BJ (cell line): ENCODE results near the gene LZTFL1. TPM values are rescaled to one million over a fixed set of nuclear protein-coding genes. Genes with fewer than 3 reads are reported as not detected.

Experiments used
- CTCF ChIA-PET: fragments of 350-600 bp; formaldehyde crosslinking; extraction: SDS; loops from one replicate; lab custom pipeline; 2021; ENCODE audit warnings: antibody characterized with exemption, inconsistent platforms; lab: Yijun Ruan, JAX
- POLR2A ChIA-PET: fragments of 300-600 bp; sonication (Branson Sonifier 250); formaldehyde crosslinking; extraction: SDS; loops from one replicate; lab custom pipeline; 2021; ENCODE audit warnings: antibody characterized with exemption; lab: Charles Lee
- DNase-seq: peaks from one replicate; pipeline ENCODE4 v3.0.0-alpha.2; 2011; ENCODE audit warnings: low read depth
- H3K27me3 ChIP-seq: 2 replicates; pipeline ENCODE4 v1.6.0; 2011; ENCODE audit warnings: low read length; ENCODE audit not compliant: control insufficient read depth, insufficient read depth
- H3K36me3 ChIP-seq: 2 replicates; pipeline ENCODE4 v1.5.1; 2011; ENCODE audit warnings: low read length; ENCODE audit not compliant: control insufficient read depth, insufficient read depth
- H3K4me3 ChIP-seq: 2 replicates; pipeline ENCODE4 v1.5.1; 2011; ENCODE audit warnings: low read depth, mild to moderate bottlenecking, control low read depth, low read length
- polyA plus RNA-seq: library from polyadenylated mRNA; depleted of rRNA; stranded (reverse); fragments of >200 nt; gene quantifications from 2 replicates; pipeline ENCODE4 v1.2.3, GENCODE V29; 2011
- TF ChIP-seq, protein P1 (sequence below): IDR thresholded peaks from 2 replicates; pipeline ENCODE4 v1.5.1; 2011; ENCODE audit warnings: low read depth, mild to moderate bottlenecking, control low read depth, inconsistent platforms, low read length, moderate library complexity; ENCODE audit not compliant: insufficient read depth

LZTFL1 gene
- polyA plus RNA-seq, 1 experiment = 12.9 TPM

- Histone ChIP-seq H3K36me3 (no peaks in the 10 kb centered on the region), H3K4me3 (no peak overlapping the region), H3K27me3 (peaks cover 15% of the 10 kb centered on the region)
- POLR2A ChIA-PET = no interaction called here
- DNase-seq = no peak
- TF ChIP-seq, protein P1, sequence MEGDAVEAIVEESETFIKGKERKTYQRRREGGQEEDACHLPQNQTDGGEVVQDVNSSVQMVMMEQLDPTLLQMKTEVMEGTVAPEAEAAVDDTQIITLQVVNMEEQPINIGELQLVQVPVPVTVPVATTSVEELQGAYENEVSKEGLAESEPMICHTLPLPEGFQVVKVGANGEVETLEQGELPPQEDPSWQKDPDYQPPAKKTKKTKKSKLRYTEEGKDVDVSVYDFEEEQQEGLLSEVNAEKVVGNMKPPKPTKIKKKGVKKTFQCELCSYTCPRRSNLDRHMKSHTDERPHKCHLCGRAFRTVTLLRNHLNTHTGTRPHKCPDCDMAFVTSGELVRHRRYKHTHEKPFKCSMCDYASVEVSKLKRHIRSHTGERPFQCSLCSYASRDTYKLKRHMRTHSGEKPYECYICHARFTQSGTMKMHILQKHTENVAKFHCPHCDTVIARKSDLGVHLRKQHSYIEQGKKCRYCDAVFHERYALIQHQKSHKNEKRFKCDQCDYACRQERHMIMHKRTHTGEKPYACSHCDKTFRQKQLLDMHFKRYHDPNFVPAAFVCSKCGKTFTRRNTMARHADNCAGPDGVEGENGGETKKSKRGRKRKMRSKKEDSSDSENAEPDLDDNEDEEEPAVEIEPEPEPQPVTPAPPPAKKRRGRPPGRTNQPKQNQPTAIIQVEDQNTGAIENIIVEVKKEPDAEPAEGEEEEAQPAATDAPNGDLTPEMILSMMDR = no peak
- CTCF ChIA-PET = interaction anchor here (0.9 to 1.4 kb wide), 2 partner anchors 15 to 28 kb away, joined by 3 read pairs; no protein-coding TSS in a partner anchor
These were observed 64.1 kb downstream of the LZTFL1 start for GRCh38 chr3:45777746-45778386.

DNA sequence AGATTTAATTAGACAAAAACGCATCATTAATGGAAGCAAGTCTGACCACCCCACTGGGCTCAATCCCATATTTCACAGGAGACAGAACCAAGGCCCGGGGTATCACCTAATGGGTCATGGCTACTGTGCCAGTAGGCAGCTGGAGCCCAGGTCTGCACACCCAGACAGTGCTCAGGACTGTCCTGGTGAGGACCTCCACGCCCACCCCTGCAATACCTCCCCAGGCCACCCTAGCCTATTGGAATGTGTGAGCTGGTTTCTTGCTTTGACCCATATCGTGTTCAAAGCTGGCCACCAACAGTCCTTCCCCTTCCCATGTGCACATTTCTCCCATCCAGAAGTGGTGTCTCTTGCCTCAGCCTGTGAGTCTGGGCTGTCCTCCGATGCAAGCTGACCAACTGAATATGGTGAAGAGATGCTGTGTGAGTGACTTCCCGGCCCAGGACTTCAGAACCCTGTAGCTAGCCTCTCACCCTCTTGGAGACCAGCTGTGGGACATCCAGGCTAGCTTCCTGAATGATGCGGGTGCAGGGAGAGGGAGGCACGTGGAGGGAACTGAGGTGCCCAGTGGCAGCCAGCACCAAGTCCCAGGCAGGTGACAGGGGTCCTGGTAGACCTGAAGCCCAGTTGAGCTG is 64.7 kb downstream of the LZTFL1 start:
- Histone ChIP-seq H3K4me3 (no peak overlapping the region), H3K36me3 (no peaks in the 10 kb centered on the region), H3K27me3 (peaks cover 15% of the 10 kb centered on the region)
- no peak for DNase-seq
- CTCF ChIA-PET = interaction anchor here (0.9 to 4.8 kb wide), 4 partner anchors 15 to 28 kb away, joined by 3 to 24 read pairs (median 3); no protein-coding TSS in a partner anchor
- POLR2A ChIA-PET = no interaction called here
- TF ChIP-seq, protein P1 = no peak

DNA sequence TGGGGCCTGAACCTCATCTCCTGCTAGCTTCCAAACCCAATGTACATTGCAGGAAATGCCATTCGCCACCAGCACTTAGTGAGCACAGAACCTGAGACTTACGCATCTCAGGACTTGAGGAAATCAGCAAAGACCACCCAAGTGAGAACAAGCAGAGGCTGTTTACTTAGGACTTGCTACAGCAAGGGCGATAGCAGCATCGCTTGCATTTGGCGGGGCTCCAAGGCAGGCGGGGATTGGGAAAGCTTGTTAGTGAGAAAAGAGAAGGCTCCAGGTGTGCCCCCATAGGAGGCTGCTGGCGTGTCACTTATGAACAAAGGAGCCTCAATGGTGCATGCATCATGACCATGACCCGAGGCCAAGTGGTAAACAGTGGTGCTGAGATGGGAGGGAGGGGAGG is 65.3 kb downstream of the LZTFL1 start:
- Histone ChIP-seq H3K36me3 (no peaks in the 10 kb centered on the region), H3K27me3 (peaks cover 15% of the 10 kb centered on the region), H3K4me3 (no peak overlapping the region)
- ChIA-PET POLR2A (no interaction called here), CTCF (interaction anchor here (1.4 to 4.8 kb wide), 3 partner anchors 15 to 29 kb away, joined by 3 to 24 read pairs (median 3); no protein-coding TSS in a partner anchor)
- DNase-seq = no peak
- TF ChIP-seq, protein P1 = no peak

DNA sequence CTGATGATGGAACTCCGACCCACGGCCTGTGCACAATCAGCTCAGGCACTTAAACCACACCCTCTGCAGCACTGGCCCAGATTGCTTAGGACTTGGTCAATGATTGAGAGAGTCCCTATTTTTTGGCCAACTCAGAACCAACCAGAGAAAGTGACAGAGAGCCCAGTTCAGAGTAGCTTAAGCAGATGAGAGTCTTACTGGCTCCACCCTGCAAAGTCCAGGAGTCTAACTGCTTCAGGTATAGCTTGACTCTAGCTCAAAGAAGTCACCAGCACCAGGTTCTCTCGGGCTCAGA is 65.7 kb downstream of the LZTFL1 start:
- Histone ChIP-seq H3K27me3 (peaks cover 15% of the 10 kb centered on the region), H3K36me3 (no peaks in the 10 kb centered on the region), H3K4me3 (no peak overlapping the region)
- TF ChIP-seq, protein P1 = no peak
- DNase-seq = no peak
- ChIA-PET POLR2A (no interaction called here), CTCF (interaction anchor here (1.4 to 4.8 kb wide), 3 partner anchors 14 to 29 kb away, joined by 3 to 24 read pairs (median 3); no protein-coding TSS in a partner anchor)

- H3K27me3 ChIP-seq = peaks cover 13% of the 10 kb centered on the region
- ChIA-PET CTCF (interaction anchor here (1.2 to 4.8 kb wide), 3 partner anchors 14 to 122 kb away, joined by 3 to 24 read pairs (median 3); no protein-coding TSS in a partner anchor), POLR2A (interaction anchor here (0.5 kb wide), 1 partner anchor 43 kb away, joined by 3 read pairs; no protein-coding TSS in a partner anchor)
- TF ChIP-seq, protein P1 = no peak
- no peak for DNase-seq
- H3K4me3 ChIP-seq = no peak overlapping the region
- no peaks in the 10 kb centered on the region for H3K36me3 ChIP-seq
These were observed 66.2 kb downstream of the LZTFL1 start for GRCh38 chr3:45775571-45776300.
